HG02885 (cell line): ENCODE data around the gene XKR8.

ENCODE experiments used
- ATAC-seq: cut with Tn5 transposase; IDR thresholded peaks from one replicate; pipeline ENCODE4 v1.9.1; 2021; ENCODE audit warnings: mild to moderate bottlenecking; ENCODE audit not compliant: unreplicated experiment, poor library complexity

The XKR8 gene

DNA sequence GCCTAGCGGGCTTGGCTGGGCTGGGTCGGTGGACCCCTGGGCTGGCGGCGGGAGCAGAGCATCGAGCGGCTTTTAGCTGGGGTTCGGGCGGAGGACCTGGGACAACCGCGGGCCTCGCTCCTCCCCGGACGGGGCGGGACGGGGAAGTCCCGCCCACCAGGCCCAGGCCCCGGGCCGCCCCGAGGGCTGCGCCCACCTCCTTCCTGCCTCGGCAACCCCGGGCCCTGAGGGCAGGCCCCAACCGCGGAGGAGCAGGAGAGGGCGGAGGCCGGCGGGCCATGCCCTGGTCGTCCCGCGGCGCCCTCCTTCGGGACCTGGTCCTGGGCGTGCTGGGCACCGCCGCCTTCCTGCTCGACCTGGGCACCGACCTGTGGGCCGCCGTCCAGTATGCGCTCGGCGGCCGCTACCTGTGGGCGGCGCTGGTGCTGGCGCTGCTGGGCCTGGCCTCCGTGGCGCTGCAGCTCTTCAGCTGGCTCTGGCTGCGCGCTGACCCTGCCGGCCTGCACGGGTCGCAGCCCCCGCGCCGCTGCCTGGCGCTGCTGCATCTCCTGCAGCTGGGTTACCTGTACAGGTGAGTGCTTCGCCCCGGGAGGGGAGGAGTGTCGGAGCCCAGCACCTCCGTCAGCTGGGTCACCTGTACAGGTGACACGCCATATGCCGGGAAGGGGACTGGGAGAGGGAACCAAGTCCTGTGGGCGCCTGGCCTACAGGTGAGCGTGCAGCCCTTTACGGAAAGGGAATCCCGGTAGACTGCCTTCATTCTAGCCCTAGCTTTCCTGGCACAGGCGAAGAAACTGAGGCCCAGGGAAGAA lies at the start of gene XKR8:
TSS of gene XKR8 (plus strand) at position 182 of the 812 bp plus-strand sequence. CDS start at position 279, 97 bp downstream.
- peak; percentile 86 for ATAC-seq

DNA sequence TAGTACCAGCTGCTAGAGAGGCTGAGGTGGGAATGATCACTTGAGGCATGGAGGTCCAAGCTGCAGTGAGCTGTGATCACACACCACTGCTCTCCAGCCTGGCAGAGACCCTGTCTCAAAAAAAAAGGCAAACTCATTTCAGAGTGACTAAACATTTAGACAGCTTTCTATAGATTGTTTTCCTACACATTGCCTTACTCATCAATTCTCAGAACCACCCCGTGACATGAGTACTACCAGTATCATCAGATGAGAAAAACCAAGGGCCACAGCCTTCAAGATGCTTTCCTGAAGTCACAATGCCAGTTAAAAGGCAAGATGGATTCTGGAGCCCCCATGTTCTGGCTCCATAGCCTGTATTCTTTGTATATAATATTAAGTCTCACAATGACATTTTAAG lies 47.3 kb upstream of the XKR8 start:
- ATAC-seq: no peak

DNA sequence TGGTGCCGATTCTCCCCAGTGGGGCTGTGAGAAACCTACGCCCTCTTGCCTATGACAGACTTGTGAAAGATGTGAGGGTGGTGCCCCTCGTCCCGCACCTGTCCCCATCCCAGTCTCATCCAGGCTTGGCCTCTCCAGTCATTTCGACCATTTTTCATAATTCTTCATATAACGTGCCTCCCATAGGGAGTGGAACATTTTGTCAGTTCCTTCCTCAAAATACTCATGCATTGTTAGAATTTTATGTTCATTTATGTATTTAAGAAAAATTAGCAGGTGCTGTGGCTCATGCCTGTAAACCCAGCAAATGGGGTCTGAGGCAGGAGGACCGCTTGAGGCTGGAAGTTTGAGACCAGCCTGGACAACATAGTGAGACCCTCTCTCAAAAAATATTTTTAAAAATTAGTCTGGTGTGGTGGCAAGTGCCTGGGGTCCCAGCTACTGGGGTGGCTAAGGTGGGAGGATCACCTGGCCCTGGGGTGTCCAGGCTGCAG lies 44.6 kb upstream of the XKR8 start:
- no peak for ATAC-seq

- no peak for ATAC-seq
Measured at GRCh38 chr1:27922272-27922671, 37.5 kb upstream of the XKR8 start.

GRCh38 chr1:27928216-27928954 lies 31.4 kb upstream of the XKR8 start:
- ATAC-seq: no peak

DNA sequence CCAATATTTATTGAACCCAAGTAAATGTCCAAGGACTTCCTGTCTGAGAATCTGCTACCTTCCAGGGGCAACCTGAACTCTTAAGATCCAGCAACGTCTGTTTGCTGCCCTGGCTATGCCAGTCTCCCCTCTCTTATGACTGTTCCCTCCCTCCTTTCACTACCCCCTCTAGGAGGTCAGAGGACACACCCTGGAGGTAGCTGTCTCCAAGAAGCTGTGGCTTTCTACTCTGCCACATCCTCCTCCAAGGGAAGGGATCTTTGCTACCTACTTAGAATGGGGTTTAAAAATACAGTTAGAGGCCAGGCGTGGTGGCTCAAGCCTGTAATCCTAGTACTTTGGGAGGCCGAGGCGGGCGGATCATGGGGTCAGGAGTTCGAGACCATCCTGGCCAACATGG lies 28.6 kb upstream of the XKR8 start:
- ATAC-seq: no peak

DNA sequence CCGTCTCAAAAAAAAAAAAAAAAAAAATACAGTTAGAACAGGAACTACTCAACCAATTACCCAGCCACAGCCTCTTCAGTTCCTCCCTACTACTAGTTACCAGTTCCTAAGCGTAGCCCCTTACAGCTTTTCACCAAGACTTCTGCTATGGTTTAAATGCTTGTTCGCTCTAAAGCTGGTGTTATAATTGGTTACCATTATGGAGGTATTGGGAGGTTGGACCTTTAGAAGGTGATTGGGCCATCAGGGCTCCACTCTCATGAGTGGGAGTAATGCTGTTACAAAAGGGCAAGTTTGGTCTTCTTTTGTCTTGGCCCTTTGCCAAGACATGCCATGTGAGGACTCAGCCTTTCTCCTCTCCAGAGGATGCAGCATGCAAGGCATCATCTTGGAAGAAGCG lies 28.0 kb upstream of the XKR8 start:
- ATAC-seq: no peak

DNA sequence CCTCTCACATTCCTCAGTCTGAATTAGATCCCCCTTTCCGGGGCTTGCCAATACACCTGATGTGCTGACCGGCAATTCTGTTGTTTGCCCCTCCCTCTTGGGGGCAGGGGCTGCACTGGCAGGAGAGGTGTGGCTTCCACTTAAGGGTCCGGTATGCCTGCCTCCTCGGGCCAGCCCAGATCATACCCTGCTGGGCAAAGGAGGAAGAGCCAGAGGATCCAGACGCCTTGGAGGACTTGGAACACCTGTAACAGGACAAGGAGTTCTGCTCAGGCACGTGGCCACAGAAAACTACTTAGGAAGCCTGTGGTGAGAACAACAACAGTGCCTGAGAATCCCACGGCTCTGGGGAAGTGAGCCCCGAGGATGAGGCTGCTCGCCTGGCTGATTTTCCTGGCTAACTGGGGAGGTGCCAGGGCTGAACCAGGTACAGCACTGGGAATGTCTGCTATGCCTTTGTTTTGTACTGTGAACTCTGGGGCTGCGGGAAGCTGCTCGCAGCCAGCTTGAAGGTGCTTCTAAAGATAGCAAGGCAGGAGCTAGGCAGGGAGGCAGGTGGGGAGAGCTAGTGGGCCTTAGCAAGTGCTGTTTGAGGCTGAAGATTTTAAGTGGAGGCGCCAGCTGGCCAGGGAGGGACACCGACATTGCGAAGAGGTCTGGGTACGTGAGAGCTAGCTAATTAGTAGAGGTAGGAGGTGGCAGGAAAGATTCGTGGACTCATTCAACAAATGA lies 24.8 kb upstream of the XKR8 start, which contains the start of gene SMPDL3B:
TSS of gene SMPDL3B (plus strand) at position 183 of the 732 bp plus-strand sequence. CDS start at position 367, 184 bp downstream.
- ATAC-seq: no peak

DNA sequence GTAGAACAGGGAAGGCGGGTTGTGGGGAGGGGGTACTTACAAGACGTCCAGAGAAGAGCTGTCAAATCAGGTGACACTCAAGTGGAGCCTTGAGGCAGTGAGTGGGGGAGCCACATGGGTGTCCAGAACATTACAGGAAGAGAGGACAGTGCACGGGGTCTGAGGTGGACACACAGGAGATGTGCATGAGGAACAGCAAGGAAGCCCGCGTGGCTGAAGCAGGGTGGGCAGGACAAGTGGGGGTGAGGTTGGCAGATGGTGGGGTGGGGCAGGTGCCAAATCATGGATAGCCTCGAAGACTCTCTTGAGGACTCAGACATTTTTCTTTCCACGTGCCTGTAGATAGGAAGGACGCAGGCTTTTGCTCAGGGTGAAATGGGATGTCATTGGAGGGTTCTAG lies 24.1 kb upstream of the XKR8 start:
- ATAC-seq: no peak

- ATAC-seq: no peak
Measured at GRCh38 chr1:27936370-27936769, 23.4 kb upstream of the XKR8 start.

DNA sequence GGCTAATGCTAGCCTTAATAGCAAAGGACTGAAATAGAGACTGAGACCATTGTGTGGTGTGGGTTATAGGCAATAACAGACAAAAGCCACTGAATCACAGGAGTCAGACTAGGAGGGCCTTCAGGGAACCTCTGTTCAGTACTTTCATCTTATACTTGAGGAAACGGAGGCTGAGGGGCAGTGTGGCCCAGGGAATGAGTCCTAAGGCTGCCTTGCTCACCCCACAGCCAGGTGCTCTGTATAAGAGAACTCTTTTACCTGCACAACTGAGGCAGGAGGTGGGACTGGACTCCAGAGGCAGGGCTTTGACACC lies 22.3 kb upstream of the XKR8 start:
- ATAC-seq: no peak

- no peak for ATAC-seq
Measured at GRCh38 chr1:27938488-27938887, 21.3 kb upstream of the XKR8 start.

GRCh38 chr1:27940297-27940696 lies 19.5 kb upstream of the XKR8 start:
- ATAC-seq: no peak

DNA sequence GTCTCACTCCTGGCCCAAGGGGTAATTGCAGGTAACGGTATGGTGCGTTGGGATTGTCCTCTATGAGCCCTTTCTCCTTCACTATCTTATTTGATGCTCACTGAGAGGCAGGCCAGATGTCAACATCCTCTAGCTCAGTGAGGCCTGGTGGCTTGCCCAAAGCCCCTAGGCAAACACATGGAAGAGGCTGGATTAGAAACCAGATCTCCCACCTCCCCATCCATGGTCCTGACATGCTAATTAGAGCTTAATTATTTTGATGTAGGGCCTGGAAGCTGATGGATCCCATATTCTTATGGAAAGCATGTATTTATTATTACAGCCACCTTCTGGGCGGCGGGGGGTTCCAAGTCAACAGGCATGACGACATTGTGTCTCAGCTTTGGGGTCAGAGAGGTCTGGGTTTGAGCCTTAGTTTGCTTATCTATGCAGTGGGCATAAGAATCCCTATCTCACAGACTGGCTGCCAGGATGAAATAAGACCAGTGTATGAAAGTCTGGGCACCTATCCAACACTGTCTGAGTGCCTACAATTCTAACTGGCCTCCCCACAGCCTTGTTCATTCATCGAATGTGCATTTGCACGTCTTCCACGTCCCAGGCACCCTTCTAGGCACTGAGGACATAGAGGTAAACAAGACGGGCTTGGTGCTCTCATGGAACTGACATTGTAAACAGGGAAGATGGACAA lies 18.8 kb upstream of the XKR8 start:
- no peak for ATAC-seq

GRCh38 chr1:27941671-27942540 lies 17.9 kb upstream of the XKR8 start:
- no peak for ATAC-seq

GRCh38 chr1:27945020-27945419 lies 14.8 kb upstream of the XKR8 start:
- ATAC-seq: no peak

DNA sequence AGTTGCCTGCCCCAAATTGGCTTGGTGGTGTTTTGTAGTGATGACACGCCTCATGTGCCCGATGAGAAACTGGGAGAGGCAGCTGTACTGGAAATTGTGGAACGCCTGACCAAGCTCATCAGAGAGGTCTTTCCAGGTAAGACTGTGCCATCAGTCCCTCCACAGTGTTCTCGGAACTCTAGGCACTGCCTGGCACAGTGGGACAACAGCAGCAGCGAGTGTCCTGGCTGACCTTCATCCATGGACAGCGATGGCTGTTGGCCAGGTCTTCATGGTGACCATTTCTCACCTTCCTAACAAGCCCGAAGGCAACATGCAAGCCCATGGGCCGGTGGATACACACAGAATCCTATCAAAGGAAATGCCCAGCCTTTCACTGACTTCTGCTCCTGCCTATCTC lies 10.7 kb upstream of the XKR8 start:
- ATAC-seq: no peak

GRCh38 chr1:27951396-27951795 lies 8.4 kb upstream of the XKR8 start:
- ATAC-seq: no peak

DNA sequence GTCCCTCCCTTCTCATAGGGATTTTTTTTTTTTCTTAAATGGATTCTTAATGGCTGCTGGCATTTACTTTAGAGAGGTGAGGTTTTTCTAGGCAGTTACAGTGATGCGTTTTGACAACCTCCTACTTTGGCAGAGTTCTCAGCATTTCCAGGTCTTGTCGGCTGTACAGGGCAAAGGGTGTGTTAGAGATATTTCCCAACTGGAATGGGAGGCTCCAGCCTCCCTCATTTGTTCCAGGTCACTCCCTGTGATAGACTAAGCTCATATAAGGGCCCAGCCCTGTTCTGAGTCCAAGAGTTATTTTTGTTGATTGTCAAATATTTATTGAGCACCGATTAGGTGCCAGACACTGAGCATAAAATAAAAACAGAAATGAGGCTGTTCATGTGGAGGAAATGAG lies 7.6 kb upstream of the XKR8 start:
- no peak for ATAC-seq
